ENCODE measurements around the gene NPFFR1.

GRCh38 chr10:70320751-70321150, 36.9 kb upstream of the NPFFR1 start:
- TF ChIP-seq CTCF (IDR thresholded peaks at IDR 0.05) = no peak
- TF ChIP-seq POLR2A (IDR thresholded peaks at IDR 0.05) = no peak

Measured in suprapubic skin (tissue), 3 donors.